GM12878 (cell line): ENCODE results near the gene LCORL. TPM values are rescaled to one million over a fixed set of nuclear protein-coding genes. Genes with fewer than 3 reads are reported as not detected.
A peak's percentile ranks its signal among the peaks of the same experiment; 100 is the strongest.

ENCODE experiments used
- MLLT1 ChIP-seq: fragments of 450-650 bp; IDR thresholded peaks from 2 replicates; pipeline ENCODE4 v1.6.1; 2016; ENCODE audit warnings: mild to moderate bottlenecking
- RELB ChIP-seq: fragments of 450-650 bp; IDR thresholded peaks from 2 replicates; pipeline ENCODE4 v1.6.1; 2017; ENCODE audit warnings: low read depth, mild to moderate bottlenecking, moderate library complexity
- REST ChIP-seq: IDR thresholded peaks from 2 replicates; pipeline ENCODE4 v1.6.1; 2012; ENCODE audit warnings: mild to moderate bottlenecking, low read depth, low read length
- polyA plus RNA-seq, 11 experiments: library from polyadenylated mRNA; depleted of rRNA in 4 of 11; unstranded in 6 of 11; stranded (reverse) in 5 of 11; fragments of >200 nt; fragmentation: Nextera tagmentation in 4 of 11; fragmentation: Illumina TruSeq in 1 of 11; extraction: Ambion mirVana in 4 of 11; extraction: Trizol in 1 of 11; gene quantifications; 1 replicate in 1 of 11; 2 replicates in 10 of 11; pipeline versions ENCODE4 v1.2.1 to v1.2.3, GENCODE V29; 2011 to 2016; ENCODE audit warnings: inconsistent platforms in 2 of 11, missing spikeins in 2 of 11, low read depth in 1 of 11
- total RNA-seq, 4 experiments: library from RNA; depleted of rRNA in 3 of 4; stranded (reverse); fragments of >200 nt in 3 of 4; fragmentation: Illumina TruSeq in 1 of 4; extraction: Trizol in 1 of 4; gene quantifications; 2 replicates each; pipeline versions ENCODE4 v1.2.1 to v1.2.3, GENCODE V29; 2013 to 2021

The LCORL gene
- total and polyA plus RNA-seq, 10 of the 15 experiments (the other 5 are each of a cell fraction or from before 2014, with no cell fraction given): 2.2 to 9.8 (median 5.9) TPM

- TF ChIP-seq REST (no peak), RELB (0 out of 2 replicates have a peak, but pooled peaks have one; percentile 42), MLLT1 (0 out of 2 replicates have a peak, but pooled peaks have one; percentile 26)
These were observed 214.1 kb downstream of the LCORL start (continued) for GRCh38 chr4:17807446-17807845.
